Heart left ventricle (tissue), 16 donors: ENCODE results near the gene IFRD2. TPM values are rescaled to one million over a fixed set of nuclear protein-coding genes. Genes with fewer than 3 reads are reported as not detected.

Experiments
- ATAC-seq, 4 donors: fragments of 200-7000 bp; cut with Tn5 transposase; one replicate each; pipeline ENCODE4 v1.9.1; 2020 to 2022; ENCODE audit warnings: moderate library complexity in 4 of 4, mild to moderate bottlenecking in 3 of 4, moderate number of reproducible peaks in 1 of 4
- DNase-seq, 5 donors: peaks; one replicate each; pipeline ENCODE4 v3.0.0-alpha.2; 2020
- H3K27ac ChIP-seq, 12 donors: fragments of 200-600 bp; sonication (generic) in 4 of 12; one replicate each; pipeline versions ENCODE4 v1.5.0 to v1.8.0; 2016 to 2022; ENCODE audit warnings: mild to moderate bottlenecking in 2 of 12
- H3K27me3 ChIP-seq, 9 donors: fragments of 200-600 bp; sonication (generic) in 2 of 9; one replicate each; pipeline versions ENCODE4 v1.5.1 to v1.8.0; 2016 to 2022; ENCODE audit warnings: mild to moderate bottlenecking in 3 of 9
- H3K36me3 ChIP-seq, 9 donors: fragments of 200-600 bp; sonication (generic) in 2 of 9; one replicate each; pipeline versions ENCODE4 v1.5.0 to v1.8.0; 2018 to 2022; ENCODE audit warnings: mild to moderate bottlenecking in 2 of 9
- H3K4me1 ChIP-seq, 12 donors: fragments of 200-600 bp; sonication (generic) in 4 of 12; one replicate each; pipeline versions ENCODE4 v1.5.0 to v1.8.0; 2016 to 2022; ENCODE audit warnings: mild to moderate bottlenecking in 3 of 12
- H3K4me3 ChIP-seq, 12 donors: fragments of 200-600 bp; sonication (generic) in 4 of 12; one replicate each; pipeline versions ENCODE4 v1.5.0 to v1.8.0; 2017 to 2022; ENCODE audit warnings: mild to moderate bottlenecking in 9 of 12, moderate library complexity in 4 of 12
- H3K9me3 ChIP-seq, 12 donors: fragments of 200-600 bp; sonication (generic) in 4 of 12; one replicate each; pipeline versions ENCODE4 v1.5.0 to v1.8.0; 2016 to 2022; ENCODE audit warnings: mild to moderate bottlenecking in 1 of 12
- POLR2A ChIP-seq, 2 donors: fragments of 450-650 bp; IDR thresholded peaks; one replicate each; pipeline ENCODE4 v1.6.1; 2017; ENCODE audit warnings: antibody characterized with exemption in 2 of 2, mild to moderate bottlenecking in 2 of 2, moderate library complexity in 2 of 2
- WGBS, 4 donors: extraction: QIAGEN DNeasy Blood & Tissue Kit in 2 of 4; methylation state at CpG; one replicate each; pipeline versions ENCODE4 v1.1.5 to v1.1.7; 2013 to 2018; 5-methylcytosine and 5-hydroxymethylcytosine counted together
- intact Hi-C, 10 donors: fragments of 100-400 bp; cut with DNase I; formaldehyde crosslinking; loops; one replicate each; pipeline versions ENCODE4 v1.11.1 to v1.14.2; 2022
- polyA plus RNA-seq, 2 donors: library from polyadenylated mRNA; stranded (reverse); fragments of 200-250 nt; gene quantifications; one replicate each; pipeline ENCODE4 v1.2.3, GENCODE V29; 2013
- total RNA-seq, 9 donors: library from RNA; depleted of rRNA in 2 of 9; stranded (reverse); fragments of >200 nt in 2 of 9; fragmentation: NEBNext Ultra II Directional in 3 of 9; extraction: Animal tissue kit (Norgen Biotek cat#: 25700) in 3 of 9; gene quantifications; one replicate each; pipeline versions ENCODE4 v1.1.0 to v1.2.4, GENCODE V29; 2016 to 2023
- TF ChIP-seq, protein P1 (sequence below), 12 donors: fragments of 200-600 bp; sonication (generic) in 4 of 12; IDR thresholded peaks; one replicate each; pipeline versions ENCODE4 v1.5.0 to v1.8.0; 2018 to 2022; ENCODE audit warnings: antibody characterized with exemption in 12 of 12, mild to moderate bottlenecking in 5 of 12
- donor health status: ischemic (EF 13 %, LVEDD 7.1; RV severe dilation, severe dysfunction).
- donor health status: healthy with polysubstance abuse.
- donor health status: DM: no; HTN: yes; CAD: no.
- donor health status: DM: no; HTN: no; CAD: no.
- donor health status: ischemic (EF 25% LVEDD 6.9; RV normal size, moderate dysfunction).
- donor health status: ischemic (EF 25% LVEDD 5.7; RV mildly dilated, moderate dysfunction).
- donor health status: healthy.
- donor health status: DM: yes; HTN: yes; CAD: no.
- donor health status: ischemic (EF 35%, LVEDD 5.7; RV mildly dilated, moderate dysfunction).
- donor health status: nonischemic (EF 11% LVEDD 7.7; RV severe dilation, severe dysfunction).
- donor health status: DM: yes; HTN: yes; CAD: no.
- donor health status: PGD.
- donor health status: ischemic (EF 29% LVEDD 5.4; RV normal size, mild dysfunction).
- donor health status: nonischemic (EF 23%, LVEDD 6.1; RV moderate dilation, normal function).

The IFRD2 gene
- total and polyA plus RNA-seq, 11 donors, result 47.5 to 106 (median 64.5) TPM

DNA sequence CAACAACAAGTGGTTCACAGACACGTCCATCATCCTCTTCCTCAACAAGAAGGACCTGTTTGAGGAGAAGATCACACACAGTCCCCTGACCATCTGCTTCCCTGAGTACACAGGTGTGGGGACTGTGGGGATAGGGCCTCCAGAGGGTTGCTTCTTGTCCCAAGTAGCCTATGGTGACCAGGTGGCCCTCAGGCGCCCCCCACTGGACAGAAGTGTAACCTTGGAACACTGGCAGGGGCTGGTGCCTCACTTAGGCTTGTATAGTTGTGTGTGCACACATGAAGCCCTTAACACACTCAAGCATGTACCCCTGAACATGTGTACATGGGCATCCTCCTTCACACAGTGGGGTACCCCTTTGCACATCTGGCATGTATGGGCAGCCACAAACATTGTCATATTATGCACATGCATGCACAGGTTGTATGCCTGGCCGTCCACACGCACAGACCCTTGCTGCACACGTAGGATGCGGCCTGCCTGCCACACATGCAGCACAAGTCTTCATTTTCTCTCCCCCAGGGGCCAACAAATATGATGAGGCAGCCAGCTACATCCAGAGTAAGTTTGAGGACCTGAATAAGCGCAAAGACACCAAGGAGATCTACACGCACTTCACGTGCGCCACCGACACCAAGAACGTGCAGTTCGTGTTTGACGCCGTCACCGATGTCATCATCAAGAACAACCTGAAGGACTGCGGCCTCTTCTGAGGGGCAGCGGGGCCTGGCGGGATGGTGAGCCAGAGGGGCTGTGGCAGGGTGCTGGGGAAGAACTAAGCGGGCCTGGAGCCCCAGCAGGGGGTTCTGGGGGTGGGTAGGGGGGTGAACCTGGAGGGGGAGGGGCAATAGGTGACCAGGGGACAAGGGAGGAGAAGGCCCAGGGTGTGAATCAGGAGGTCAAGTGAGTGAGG lies 35.0 kb downstream of the IFRD2 start:
- ATAC-seq (no peak), DNase-seq (peak in 2 of 5 donors; percentile 51 to 61)
- H3K27ac ChIP-seq, result peak overlapping the region in 10 of 12 donors; percentile 27 to 100 (median 99)
- WGBS, 4 donors, result 88 to 93% (median 90%) methylated on average over 19 to 20 of the region's 20 CpGs
- no peaks in the 10 kb centered on the region for H3K27me3 ChIP-seq
- peaks cover 0 to 74% (median 51%) of the 10 kb centered on the region in 9 donors for H3K36me3 ChIP-seq
- intact Hi-C loops, result loop anchor here in 2 of 10 donors (2.0 to 10.0 kb wide), 2 partner anchors 14 to 68 kb away; partner anchors contain the start of genes HYAL2 (in 1 of the 2) and TUSC2 (in 1 of the 2)
- no peak overlapping the region for H3K4me3 ChIP-seq
- TF ChIP-seq, protein P1, sequence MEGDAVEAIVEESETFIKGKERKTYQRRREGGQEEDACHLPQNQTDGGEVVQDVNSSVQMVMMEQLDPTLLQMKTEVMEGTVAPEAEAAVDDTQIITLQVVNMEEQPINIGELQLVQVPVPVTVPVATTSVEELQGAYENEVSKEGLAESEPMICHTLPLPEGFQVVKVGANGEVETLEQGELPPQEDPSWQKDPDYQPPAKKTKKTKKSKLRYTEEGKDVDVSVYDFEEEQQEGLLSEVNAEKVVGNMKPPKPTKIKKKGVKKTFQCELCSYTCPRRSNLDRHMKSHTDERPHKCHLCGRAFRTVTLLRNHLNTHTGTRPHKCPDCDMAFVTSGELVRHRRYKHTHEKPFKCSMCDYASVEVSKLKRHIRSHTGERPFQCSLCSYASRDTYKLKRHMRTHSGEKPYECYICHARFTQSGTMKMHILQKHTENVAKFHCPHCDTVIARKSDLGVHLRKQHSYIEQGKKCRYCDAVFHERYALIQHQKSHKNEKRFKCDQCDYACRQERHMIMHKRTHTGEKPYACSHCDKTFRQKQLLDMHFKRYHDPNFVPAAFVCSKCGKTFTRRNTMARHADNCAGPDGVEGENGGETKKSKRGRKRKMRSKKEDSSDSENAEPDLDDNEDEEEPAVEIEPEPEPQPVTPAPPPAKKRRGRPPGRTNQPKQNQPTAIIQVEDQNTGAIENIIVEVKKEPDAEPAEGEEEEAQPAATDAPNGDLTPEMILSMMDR (IDR thresholded peaks at IDR 0.05), result peak; percentile 33 to 62 (median 46)
- no peak for TF ChIP-seq POLR2A (IDR thresholded peaks at IDR 0.05)
- H3K9me3 ChIP-seq, result peaks cover 0 to 6% (median 0%) of the 10 kb centered on the region in 12 donors
- H3K4me1 ChIP-seq, result peaks cover 0 to 81% (median 56%) of the 10 kb centered on the region in 12 donors

DNA sequence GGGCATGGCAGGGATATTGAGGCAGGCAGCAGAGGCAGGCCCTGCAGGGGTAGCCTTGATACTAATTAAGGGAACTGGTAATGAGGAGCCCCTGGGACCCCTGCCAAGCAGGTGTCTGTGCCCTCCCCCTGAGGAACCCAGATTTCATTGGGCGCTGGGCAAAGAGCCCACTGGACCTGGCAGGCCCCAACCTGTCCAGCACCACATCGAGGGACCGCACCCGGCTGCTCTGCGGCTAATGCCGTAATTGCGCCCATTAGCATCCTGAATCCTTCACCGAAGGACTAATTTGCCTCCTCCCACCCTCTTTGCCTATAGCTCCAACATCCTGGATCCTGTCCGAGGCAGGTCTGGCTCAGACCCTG lies 37.0 kb downstream of the IFRD2 start:
- Histone ChIP-seq H3K4me1 (peaks cover 0 to 87% (median 62%) of the 10 kb centered on the region in 12 donors), H3K27me3 (no peaks in the 10 kb centered on the region), H3K9me3 (peaks cover 0 to 6% (median 0%) of the 10 kb centered on the region in 12 donors), H3K36me3 (peaks cover 0 to 94% (median 56%) of the 10 kb centered on the region in 9 donors), H3K27ac (peak overlapping the region; percentile 69 to 99 (median 92)), H3K4me3 (peak overlapping the region in 2 of 12 donors; percentile 7 to 11)
- intact Hi-C loops, result loop anchor here in 1 of 10 donors (10.0 kb wide), 1 partner anchor 70 kb away; the partner anchor contains the start of genes HYAL2 and TUSC2
- DNase-seq (no peak), ATAC-seq (no peak)
- TF ChIP-seq POLR2A (IDR thresholded peaks at IDR 0.05), result no peak
- TF ChIP-seq, protein P1 (IDR thresholded peaks at IDR 0.05), result no peak
- WGBS, 4 donors, result 63 to 85% (median 75%) methylated on average over 8 to 9 of the region's 9 CpGs

DNA sequence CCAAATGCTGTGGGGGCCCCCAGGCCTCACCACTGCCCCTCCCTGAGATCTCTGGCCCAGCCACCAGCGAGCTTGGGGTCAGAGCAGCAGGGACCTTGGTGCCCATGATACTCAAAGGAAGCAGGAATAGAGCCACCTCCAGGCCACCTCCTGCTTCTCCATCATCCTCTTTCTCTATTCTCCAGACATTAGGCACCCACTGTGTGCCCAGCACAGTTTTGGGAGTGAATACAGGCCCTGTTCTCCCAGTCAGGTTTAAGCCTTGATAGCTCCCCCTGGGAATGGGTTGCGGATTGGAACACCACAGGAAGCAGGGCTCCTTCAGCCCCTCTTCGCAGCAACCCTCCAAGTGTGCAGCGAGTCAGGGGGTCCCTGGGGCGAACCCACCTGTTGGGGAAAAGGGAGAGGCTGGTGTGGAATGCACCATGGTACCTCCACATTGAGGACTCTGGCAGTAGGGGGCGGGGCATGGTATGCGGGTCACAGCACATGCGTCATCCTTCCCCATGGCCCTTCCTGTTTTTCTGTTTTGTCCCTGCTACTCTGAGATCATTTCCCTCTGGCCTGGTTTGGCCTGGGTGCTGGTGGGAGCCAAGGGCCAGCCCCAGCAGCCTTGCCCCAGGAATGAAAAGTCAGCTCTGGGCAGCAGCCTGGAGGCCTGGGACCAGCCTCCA lies 37.5 kb downstream of the IFRD2 start:
- peak overlapping the region; percentile 82 to 99 (median 92) for H3K27ac ChIP-seq
- DNase-seq, result peak; percentile 78 to 88 (median 86)
- 60 to 65% (median 62%) methylated on average over 7 to 8 of the region's 8 CpGs for WGBS, 4 donors

More for the DNA sequence above, 37.5 kb downstream of the IFRD2 start:
- Histone ChIP-seq H3K4me1 (peaks cover 0 to 90% (median 66%) of the 10 kb centered on the region in 12 donors), H3K27me3 (no peaks in the 10 kb centered on the region), H3K36me3 (peaks cover 0 to 98% (median 56%) of the 10 kb centered on the region in 9 donors), H3K9me3 (peaks cover 0 to 6% (median 0%) of the 10 kb centered on the region in 12 donors), H3K4me3 (peak overlapping the region in 2 of 12 donors; percentile 7 to 11)
- intact Hi-C loops, result loop anchor here in 2 of 10 donors (5.0 to 10.0 kb wide), 2 partner anchors 48 to 70 kb away; partner anchors contain the start of genes HYAL1 (in 1 of the 2), HYAL2 (in 1 of the 2) and TUSC2 (in 1 of the 2)
- TF ChIP-seq, protein P1 (IDR thresholded peaks at IDR 0.05), result no peak
- TF ChIP-seq POLR2A (IDR thresholded peaks at IDR 0.05), result peak in 1 of 2 donors; percentile 38
- ATAC-seq, result peak; percentile 50 to 84 (median 58)
